HG03280 (cell line): ENCODE results near the gene BACH2.

Source experiments
- ATAC-seq: cut with Tn5 transposase; IDR thresholded peaks from one replicate; pipeline ENCODE4 v1.9.1; 2021; ENCODE audit warnings: mild to moderate bottlenecking, moderate library complexity; ENCODE audit not compliant: unreplicated experiment

The BACH2 gene

DNA sequence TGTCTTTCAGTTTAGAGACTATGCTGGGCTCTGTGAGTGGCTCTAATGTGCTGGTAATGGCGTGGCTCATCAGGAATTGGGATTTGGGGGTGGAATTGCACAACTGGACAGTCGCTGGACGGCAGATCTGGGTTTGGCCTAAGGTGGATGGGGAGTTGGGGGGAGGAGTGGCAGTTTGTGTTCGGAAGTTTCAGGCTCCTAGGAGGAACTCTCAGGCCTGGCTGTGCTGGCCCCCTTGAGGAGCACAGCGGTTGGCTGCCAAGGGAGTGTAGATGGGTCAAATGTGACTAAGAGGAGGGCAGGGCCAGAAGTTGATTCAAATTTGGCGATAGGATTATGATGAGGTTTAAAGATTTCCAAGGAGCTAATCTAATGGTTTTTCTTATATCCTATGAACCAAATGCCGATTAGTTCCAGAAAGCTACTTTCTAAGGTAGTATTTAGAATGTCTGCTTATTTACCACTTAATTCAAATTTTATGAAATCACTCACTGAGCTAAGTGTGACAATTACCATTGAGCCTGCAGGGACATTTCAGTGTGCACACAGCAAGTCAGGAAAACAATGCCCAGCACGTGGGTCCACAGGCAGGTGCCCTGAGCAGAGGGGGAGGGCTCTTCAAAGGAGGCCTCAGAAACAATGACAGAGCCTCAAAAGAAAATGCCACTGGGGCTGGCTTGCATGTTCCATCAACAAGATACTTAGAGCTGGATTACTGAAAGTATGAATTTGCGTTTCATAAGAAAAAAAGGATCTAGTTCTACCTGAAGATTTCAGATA is 291.4 kb downstream of the BACH2 start:
- ATAC-seq: no peak

DNA sequence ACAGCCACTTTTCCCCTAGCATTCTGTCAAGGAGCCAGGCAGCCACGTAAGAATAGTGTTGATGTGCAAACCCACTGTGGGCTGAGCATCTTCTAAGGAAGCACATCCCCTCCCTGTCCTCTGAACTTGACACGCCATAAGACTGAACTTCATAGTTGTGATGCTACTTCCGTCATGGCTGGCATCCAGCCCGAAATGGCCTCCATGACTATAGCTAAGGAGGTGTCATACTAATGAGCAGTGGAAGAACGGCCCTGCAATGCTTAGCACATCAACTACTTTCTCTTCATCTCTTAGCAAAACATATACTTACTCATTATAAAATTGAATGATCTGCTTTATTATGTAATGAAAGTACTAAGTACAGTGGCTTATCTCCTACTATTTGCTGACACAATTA is 292.1 kb downstream of the BACH2 start:
- ATAC-seq: no peak

DNA sequence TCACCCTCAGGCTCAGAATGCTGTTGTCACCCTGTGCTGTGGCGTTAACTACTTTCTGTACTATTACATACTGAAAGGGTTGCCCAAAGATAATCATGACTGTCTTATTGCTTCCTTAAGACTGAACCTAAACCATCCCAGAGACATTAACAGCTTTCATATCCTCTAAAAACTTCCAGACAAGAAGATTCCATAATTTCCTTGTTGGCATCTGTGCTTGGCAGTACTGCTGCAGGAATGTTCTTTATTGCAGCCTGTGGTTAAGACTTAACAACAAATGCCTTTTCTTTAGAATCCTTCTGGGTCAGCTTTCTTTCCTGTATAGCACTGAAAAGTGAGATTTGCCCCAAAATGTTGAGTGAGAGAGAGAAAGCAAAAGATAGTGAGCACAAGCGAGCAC is 292.7 kb downstream of the BACH2 start:
- ATAC-seq: no peak

DNA sequence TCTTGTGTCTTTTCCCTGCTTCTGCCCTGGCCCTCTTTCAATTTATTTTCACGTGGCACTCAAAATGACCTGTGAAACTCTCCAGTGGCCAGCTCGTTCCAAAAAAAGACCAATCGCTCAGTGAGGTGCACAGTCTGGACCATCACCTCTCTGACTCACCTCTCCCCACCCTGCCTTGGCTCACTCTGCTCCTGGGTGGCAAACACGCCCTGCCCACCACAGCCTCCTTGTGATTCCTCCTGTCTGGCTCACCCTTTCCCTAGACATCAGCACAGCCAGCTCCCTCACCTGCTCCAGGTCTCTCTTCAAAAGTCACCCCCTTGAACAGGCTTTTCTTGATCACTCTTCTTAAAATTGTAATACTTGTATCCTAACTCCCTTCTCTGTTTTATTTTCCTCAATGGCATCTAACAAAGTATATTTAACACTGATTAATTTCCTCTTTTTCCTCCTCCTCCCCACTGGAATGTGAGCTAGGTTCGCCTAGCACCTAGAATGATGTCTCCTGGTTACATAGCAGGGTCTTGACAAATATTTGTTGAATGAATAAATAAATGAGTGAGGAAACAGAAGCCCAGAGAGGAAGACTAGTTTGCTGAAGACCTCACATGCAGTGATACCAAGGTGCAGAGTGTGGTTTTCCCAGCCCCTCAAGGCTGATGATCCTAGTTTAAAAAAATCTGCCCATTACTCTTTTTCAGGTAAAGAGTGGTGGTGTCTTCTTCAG is 293.4 kb downstream of the BACH2 start:
- ATAC-seq: no peak

DNA sequence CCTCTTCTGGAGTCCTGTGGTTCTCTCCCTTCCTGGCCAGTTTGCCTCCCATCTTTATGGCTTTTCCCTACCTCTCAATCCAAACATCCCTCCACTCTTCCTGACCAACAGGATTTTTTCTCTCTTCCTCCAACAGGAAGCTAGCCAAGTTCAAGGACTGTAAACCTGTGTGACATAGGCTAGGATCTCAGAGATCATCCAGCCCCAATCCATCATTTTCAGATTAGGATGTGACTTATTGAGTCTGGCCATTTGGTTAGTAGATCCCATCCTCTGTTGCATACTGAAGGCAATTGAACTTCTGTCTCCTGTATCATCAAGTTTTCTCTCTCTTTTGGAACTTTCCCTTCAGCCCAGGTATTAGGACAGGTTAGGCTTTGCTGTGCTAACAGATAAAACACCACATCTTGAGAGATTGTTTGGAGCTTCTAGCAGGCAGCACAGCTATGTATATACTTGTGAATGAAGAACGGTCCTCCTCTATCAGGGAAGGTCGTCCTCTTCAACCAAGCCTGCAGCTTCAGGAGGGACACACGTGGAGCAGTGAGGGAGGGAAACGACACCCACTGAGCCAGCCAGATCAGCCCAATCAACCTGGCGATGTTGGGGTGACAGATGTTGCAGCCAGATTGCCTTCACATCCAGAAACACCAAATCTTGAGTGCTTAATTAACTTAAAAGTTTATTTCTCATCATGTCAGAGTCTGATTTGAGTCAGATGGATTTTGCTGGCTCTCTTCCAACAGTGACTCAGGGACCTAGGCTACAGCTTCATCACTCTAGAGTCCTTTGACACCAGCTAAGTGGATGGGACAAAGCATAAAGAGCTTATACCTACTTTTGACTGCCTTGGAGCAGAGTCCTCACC is 295.5 kb downstream of the BACH2 start:
- no peak for ATAC-seq

DNA sequence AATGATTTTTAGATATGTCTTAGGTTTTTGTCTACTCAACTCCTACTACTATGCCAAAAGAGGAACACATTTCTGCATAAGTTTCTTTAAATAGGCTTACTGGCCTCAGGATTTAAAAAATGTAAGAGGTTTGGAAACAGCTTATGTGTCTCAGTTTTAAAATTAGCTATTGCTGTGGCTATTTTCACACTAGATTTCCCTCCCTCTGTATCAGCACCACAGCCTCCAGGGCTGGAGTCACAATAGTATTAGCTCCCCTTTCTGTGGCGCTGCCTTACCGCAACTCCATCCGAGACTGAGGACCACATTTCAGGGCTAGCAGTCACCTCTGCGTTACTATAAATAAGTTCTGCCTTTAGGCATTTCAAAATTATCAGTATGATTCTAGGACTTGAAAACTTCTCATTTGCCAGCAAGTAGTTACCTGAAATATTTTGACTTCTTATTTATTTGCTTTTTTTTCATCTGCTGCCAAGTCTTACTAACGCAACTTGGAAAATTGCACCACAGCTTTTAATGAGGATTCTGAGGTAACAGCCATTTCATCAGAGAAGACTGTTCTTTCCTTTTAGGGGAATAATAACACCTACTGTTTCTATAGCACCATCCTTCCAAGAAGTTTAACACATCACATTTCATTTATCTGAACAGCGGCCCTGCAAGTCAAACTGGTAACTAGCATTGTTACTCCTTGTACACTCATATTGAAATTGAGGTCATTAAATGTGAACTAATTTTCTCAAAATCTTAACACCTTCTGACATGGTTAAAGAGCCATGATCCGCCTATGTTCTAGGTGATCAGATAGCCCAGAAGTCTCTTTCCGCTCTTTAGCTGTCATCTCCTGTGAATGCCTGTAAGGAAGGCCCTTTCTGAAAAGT is 296.5 kb downstream of the BACH2 start:
- no peak for ATAC-seq

DNA sequence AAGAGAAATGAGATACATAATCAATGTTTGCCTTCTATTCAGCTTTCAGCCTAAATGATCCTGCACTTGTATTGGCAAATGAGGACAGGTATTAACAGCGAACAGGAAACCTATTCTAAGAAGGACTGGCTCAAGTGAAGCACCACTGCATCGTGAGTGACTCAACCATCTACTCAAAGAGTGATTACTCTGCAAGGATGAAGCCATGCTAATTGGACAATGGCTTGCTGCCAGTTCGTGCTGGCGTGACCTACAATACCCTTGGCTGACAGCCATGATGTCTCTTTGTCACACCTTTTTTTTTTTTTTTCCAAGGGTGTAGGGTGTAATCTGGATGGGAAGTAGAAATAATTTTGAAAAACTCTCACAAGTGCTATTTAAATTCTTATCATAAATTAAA is 297.5 kb downstream of the BACH2 start:
- no peak for ATAC-seq

DNA sequence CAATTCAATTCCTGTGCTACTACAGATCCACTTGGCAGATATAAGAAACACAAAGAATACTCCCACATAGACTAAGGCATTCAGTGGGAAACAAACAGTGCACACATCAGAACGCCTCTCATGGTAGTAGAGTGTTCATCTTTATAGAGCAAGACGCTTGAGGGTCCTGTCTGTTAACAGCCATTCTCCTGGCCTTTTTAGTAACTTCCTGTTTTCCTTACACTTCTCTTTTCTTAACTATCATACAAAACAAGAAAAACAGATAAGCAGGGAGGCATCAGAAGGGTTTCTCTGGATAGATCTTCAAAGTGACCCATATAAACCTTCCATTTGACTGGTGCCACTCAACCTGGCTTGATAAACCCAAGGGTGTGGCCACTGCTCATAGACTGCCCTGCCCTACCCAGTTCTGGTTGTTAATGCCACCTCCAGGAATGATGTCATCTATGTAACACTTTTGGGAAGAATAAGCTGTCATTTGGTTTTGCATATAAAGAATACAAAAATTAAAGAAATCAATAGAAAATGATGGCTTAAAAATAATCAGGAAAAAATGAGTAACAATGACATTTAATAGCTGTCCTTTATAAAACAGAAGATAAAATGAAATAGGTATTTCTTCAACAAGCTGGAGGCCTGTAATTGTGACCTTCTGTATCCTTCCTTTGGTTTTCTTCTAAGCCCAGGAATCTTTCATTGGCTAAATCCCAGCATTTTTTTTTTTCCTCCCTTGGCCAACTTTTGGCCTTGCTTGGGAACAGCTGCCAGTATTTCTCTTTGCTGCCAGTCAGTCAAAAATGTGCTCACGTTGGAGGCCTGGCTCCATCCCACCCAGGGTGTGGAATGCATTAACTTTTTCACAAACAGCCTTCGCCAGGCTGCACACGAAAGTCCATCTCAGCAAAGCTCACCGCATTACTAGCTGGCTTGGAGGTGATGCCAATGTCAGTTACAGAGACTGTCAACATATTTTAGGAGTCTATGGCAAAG is 298.9 kb downstream of the BACH2 start:
- no peak for ATAC-seq

DNA sequence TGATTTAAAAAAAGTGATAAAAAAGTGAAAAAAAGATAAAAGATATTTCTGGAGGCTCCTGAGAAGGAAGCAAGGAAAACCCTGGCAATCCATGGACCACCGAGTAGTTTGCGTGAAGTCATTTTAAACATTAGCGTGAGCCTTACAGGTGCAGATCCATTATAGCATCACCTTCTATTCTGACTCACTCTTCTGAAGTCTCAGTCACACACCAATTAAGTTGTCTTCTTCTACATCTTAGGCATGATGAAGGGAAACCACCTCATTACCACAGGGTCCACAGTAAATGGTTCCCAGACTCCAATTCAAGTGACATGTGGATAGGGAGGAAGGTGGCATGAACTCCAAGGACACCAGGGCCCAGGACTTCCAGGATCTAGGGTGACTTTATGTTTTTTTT is 303.2 kb downstream of the BACH2 start:
- ATAC-seq: no peak

DNA sequence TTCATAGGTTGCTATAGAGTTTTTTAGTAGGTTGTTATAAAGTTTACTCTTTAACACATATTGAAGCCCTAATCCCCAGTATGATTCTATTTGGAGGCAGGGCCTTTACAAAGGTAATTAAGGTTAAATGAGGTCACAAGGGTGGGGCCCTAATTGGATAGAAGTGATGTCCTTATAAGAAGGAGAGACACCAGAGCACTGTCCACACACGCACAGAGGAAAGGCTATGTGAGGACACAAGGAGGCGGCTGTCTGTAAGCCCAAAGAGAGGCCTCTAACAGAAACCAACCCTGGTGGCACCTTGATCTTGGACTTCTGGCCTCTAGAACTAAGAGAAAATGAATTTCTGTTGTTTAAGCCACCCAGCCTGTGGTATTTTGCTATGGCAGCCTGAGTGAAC is 303.8 kb downstream of the BACH2 start:
- ATAC-seq: no peak

DNA sequence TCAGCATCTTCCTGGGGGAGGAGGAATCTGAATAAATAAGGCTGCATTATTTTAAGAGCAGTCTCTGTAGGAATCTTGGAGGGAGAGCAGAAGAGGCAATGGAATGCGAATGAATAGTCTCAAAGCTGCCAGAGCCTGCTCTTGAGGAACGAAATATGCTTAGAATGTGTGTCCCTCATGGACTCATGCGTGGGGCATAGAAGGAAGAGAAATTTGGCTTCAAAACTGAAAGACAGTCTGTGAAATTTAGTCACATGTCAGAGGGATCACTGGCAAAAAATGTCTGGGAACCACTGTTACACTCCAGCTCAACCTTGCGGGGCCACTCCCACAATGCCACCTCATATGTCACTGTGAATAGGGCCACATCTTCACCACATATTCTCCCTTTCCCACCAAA is 306.9 kb downstream of the BACH2 start:
- no peak for ATAC-seq

DNA sequence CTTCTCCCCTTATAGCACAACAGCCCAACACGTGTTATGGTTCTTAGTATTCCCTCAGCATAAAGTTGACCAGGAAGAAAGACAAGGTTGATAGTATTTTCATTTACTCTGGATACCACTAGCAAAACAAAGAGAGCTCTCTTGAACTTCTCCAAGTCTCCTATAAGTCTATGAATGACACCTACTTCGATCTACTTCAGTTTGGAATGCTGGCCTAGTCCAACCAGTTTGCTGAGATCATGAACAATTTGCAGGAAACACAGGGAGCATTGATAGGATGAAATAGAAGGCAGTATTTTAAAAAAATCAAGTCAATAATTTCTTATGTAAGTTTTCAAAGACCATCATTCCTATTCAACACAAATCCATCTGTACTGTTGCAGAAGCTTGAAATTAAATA is 308.8 kb downstream of the BACH2 start:
- no peak for ATAC-seq

DNA sequence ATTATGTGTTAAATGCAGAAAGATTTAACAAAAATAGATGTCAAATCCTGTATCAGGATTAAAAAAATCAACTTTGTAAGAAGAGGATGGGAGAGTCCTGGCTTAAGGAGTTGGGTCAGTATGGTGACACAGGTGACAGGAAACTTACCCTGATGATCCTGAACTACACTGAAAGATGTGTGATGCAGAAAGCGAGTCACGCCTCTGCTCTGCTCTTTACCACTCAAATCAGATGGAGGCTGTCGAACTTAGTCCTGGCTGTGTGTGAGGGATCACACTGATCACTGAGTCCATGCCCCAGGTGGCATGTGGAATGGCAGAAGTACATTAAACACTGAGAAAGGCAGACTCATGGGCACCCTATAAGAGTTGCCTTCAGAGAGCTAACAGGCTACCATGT is 309.5 kb downstream of the BACH2 start:
- ATAC-seq: no peak

DNA sequence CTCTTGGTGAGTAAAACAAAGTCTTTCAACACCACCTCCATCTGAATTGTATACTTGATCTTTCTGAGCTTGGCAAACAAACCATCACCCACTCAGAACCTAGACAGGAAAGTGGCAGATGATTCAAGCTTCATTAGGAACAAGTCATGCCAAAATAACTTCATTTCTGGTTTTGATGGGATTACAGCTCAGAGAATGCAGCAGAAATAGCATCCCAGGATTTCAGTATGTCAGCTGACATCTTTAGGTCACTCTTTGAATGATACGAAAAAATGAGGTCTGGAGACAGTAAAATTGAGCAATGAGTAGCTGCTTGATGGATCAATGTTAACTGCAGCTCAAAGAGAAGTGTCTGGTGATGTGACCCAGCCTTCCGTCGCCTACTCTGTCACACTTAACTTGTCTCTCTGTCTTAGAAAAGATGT is 310.0 kb downstream of the BACH2 start:
- no peak for ATAC-seq

DNA sequence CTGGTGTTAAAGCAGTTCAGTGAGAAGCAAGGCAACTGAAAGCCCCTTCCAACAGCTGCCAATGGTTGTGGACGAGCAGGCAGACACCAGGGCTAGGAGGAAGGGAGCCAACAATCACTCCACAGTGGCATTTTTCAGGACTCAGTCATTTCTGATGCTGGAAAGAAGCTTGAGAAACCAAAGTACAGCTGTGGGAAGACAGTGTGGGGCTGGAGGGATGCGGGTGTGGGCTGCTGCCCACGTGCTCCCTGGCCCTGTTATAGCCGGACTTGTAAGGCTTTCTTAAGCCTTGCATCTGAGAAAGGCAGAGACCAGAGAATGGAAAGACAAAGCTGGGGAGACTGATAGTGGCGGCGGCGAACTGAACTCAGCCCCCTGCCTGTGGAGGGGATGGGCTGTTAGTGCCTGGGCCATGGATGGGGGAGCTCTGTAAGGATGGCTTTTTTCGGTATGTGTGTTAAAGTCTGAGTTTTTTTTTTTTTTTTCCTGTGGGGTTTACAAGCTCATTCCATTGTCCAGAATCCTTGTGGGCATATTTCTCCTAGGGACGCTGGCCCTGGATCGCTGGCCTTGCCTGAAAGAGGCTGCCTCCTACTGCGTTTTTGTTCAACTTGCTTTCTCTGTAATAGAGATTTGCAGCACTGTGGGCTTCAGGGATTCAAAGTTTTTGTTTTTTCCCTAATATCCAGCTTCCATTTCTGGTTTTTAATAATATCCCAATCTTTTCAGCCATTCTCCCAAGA is 310.7 kb downstream of the BACH2 start:
- ATAC-seq: no peak

DNA sequence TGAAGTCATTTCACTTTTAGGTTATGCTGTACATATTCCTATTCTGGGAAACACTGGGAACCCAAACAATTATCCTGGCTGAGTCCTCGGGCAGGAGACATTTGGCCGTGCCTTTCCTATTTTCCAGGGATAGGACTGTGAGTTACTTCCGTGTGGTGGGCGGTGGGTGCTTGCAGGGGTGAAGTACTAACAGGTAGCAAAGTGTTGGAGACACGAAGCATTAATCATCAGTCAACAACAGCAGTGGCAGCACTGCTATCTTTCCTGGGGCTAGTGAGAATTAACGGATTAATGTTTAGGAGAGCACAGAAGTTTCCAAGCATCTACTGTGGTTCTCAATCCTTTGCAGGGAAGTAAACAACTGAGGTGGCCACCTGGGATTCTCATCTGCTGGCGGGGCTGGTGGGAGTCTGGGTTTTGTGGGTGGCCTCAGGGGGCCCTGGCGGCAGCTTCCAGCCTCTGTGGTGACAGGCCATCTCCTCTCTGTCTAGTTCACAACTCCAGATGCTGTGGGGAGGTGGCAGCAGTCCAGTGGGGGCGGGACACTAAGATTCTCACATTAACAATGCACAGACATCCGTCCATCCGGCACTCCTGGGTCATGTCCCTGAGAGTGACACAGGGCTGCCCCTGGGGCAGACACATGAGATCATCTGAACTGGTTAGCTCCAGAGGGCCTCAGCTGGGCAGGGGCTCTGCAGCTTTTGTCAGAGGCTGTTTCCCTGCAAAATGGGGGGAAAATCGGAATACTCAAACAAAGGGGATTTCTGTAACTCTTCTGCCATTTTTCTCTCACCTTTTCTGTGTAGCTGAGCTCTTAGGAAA is 311.5 kb downstream of the BACH2 start:
- no peak for ATAC-seq

DNA sequence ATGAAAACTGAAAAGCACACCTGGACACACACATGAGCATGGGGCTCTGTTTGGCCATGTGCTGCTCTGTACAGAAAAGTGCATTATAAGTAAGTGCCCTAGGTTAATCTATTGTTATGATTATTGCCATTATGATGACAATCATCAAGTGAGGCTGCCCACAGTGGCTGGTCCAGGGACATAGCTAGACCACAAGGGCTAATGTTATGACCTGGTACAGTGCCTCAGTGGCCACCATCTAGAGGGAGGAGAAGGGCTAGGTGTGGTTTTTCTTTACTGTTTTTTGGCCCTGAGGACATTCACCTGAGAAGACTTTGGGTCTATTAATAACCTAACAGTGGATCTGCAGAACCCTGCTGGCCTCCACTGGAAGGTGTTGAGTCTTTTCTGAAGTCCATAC is 316.3 kb downstream of the BACH2 start:
- no peak for ATAC-seq
